Fibroblast of skin of right quadriceps (primary cell): Measurements from ENCODE around the gene XKR8.
"Not testable (repeated sequence)": the region's sequence is repeated elsewhere in the genome, so short reads cannot be mapped to it uniquely, and the experiment has no call there.

Experiments
- DNase-seq: peaks from one replicate; pipeline ENCODE4 v3.0.0-alpha.2; 2013

XKR8 gene

DNA sequence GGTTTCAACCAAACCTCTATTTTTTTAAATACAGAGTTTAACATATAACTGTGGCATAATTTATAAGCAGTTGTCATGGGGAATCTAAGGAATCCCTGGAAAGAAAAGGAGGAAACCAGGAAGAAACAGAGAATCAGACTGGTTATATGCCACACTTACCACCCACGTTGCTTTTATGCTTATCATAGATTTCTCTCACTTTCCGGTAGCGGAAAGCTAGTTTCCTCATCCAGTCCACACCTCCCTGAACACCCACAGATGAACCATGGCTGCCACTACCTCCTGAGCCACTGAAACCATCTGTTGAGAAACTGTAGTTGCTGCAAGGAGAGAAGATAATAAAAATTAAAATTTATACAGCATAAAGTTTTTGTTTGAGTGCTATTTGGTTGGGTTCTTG lies 33.5 kb downstream of the XKR8 start:
- no peak for DNase-seq

DNA sequence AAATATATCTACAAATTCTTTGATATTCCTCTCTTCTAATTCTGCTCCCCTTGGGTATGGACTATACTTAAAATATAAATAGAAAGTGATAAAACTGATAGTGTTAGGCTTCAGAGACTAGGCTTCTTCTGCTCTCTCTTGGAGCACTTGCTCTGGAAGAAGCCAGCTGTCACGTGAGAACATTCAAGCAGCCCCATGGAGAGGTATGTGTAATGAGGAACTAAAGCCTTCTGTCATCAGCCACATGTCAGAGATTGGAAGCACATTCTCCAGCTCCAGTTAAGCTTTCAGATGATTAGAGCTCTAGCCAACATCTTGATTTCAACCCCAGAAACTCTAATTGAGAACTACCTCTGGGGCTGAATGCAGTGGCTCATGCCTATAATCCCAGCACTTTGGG lies 34.3 kb downstream of the XKR8 start:
- no peak for DNase-seq

DNA sequence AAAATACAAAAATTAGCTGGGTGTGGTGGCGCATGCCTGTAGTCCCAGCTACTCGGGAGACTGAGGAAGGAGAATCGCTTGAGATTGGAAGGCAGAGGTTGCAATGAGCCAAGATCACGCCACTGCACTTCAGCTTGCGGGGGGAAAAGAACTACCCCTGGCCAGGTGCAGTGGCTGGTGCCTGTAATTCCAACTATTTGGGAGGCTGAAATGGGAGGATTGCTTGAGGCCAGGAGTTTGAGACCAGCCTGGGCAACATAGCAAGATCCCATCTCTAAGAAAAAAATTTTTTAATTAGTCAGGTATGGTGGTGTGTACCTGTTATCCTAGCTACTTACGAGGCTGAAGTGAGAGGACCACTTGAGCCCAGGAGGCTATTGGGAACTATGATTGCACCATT lies 34.8 kb downstream of the XKR8 start:
- not testable (repeated sequence) for DNase-seq

DNA sequence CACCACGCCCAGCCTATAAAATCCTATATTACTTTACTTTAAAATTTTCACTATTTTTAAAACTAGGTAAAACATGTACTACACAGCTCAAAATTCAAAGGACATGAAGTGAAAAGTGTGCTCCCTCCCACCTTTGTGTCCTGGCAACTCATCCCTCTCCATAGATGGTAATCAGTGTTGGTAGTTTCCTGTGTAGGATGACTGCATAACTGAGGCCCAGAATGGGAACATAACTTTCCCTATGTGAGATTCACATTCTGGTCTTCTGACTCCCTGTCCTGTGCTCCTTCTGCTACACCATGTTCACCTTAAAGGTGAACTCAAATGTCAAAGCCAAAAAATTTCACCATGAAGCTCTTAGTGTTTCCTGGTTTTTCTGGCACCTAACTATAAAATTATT lies 39.3 kb downstream of the XKR8 start:
- DNase-seq = no peak

DNA sequence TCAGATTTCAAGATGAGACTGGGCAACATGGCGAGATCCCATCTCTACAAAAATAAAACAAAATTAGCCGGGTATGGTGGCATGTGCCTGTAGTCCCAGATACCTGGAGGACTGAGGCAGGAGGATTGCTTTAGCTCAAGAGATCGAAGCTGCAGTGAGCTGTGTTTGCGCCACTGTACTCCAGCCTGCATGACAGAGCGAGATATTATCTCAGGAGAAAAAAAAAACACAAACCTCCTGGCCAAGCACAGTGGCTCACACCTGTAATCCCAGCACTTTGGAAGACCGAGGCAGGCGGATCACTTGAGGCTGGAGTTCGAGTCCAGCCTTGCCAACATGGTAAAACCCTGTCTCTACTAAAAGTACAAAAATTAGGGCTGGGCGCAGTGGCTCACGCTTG lies 42.8 kb downstream of the XKR8 start:
- no peak for DNase-seq

DNA sequence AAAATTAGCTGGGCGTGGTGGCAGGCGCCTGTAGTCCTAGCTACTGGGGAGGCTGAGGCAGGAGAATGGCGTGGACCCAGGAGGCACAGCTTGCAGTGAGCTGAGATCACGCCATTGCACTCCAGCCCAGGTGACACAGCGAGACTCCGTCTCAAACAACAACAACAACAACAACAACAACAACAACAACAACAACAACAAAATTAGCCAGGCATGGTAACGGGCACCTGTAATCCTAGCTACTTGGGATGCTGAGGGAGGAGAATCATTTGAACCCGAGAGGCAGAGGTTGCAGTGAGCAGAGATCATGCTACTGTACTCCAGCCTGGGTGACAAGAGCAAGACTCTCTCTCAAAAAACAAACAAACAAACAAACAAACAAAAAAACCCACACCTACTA lies 43.3 kb downstream of the XKR8 start:
- not testable (repeated sequence) for DNase-seq

DNA sequence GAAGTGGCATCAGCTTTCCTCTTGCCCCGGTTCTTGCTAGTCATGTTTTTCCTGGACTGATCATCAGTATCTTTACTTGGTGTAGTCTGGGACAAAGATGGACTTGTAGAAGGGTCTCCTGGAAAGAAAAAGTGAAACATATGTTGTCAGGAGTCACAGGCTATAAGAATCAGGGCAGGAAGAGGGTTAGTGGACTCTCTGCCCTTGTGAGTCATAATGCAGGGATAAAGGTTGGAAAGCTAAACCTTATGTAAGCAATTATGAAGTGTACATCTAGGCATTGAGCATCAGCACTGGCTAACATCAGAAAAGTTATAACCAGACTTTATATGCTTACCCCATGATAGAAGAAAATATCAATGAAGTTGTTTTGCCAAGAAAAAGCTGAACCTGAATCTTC lies 51.2 kb downstream of the XKR8 start:
- no peak for DNase-seq
